ENCODE data around the gene MT1G.
"Not testable (repeated sequence)": the region's sequence is repeated elsewhere in the genome, so short reads cannot be mapped to it uniquely, and the experiment has no call there.

The MT1G gene

DNA sequence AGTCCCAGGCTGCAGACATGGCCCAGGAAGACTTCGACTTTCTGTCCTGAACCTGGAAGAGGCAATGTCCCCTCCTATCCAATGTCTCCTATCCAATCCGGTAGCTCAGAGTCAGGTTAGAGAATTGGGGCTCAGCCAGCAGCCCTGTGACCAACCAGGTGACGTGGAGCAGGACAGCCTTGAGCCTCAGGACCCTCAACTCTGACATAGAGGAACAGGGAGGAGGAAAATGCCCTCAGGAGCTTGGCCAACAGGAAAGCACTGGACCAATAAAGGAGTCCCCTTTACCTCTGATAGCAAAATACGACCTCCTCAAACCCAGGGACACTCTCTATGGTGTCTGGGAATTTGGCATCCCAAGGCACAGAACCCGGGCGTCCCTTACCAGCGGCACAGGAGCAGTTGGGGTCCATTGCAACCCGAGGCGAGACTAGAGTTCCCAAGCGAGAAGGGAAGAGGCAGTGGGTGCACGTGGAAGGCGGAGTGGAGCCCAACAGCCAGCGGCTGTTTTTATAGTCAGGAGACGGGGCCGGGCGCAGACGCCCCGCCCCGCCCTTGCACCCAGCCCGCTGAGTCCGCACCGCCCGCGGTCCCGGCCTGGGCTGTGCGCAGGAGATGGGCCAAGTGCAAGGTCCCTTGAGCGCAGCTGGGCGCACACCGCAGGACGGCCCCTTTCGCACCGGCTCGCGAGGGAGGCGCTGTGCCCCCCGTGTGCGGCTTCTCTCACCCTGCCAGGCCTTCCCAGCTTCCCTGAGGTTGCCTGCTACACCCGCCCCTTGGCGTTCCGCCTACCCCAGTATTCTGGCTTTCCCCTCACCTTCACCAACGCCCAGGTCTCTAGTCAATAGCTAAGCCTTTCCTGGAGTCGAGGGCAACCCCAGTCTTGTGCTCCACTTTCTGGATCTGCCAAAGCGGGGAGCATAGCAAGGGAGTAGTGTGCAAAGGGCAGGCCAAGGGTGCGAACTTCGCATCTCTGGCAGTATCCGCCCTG lies at the start of gene MT1G:
MT1G (minus strand) TSS at position 485 of the 991 bp plus-strand sequence; CDS start at position 413, 72 bp downstream.
- no peaks in the 10 kb centered on the region for H3K36me3 ChIP-seq (ENCODE audit: control insufficient read depth in 5 of 5, insufficient read depth in 5 of 5, low read length in 5 of 5)
- H3K9ac ChIP-seq (ENCODE audit: low read length in 5 of 5): no peak within 1 kb of the TSS
- peaks cover 1 to 34% (median 22%) of the 10 kb centered on the region in 5 donors for H3K27me3 ChIP-seq (ENCODE audit: control insufficient read depth in 5 of 5, insufficient read depth in 4 of 5, low read length in 5 of 5)
- H3K27ac ChIP-seq (ENCODE audit: low read depth, low read length): no peak within 1 kb of the TSS
- H3K9me3 ChIP-seq (ENCODE audit: control insufficient read depth in 5 of 5, low read length in 5 of 5): no peaks in the 10 kb centered on the region
- H3K4me3 ChIP-seq (ENCODE audit: low read depth in 1 of 5, low read length in 5 of 5): peak within 1 kb of the TSS in 4 of 5 donors; percentile 17 to 41 (median 26)
- peaks cover 0 to 21% (median 17%) of the 10 kb centered on the region in 5 donors for H3K4me1 ChIP-seq (ENCODE audit: control insufficient read depth in 5 of 5, insufficient read depth in 5 of 5, low read length in 5 of 5)

DNA sequence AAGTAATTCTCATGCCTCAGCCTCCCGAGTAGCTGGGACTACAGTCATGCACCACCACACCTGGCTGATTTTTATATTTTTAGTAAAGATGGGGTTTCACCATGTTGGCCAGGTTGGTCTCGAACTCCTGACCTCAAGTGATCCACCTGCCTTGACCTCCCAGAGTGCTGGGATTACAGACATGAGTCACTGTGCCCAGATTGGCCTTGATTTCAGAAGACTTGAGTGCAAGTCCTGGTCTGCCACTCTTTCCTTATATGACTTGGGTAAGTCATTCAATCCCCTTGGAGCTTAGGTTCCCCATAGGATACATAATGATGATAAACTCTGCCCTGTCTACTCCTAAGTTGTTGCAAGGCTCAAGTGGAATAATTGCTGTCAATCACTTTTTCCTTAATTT lies 49.7 kb upstream of the MT1G start:
- H3K9me3 ChIP-seq (ENCODE audit: control insufficient read depth in 5 of 5, low read length in 5 of 5); H3K4me3 ChIP-seq (ENCODE audit: low read depth in 1 of 5, low read length in 5 of 5); H3K9ac ChIP-seq (ENCODE audit: low read length in 5 of 5); H3K27me3 ChIP-seq (ENCODE audit: control insufficient read depth in 5 of 5, insufficient read depth in 4 of 5, low read length in 5 of 5); H3K4me1 ChIP-seq (ENCODE audit: control insufficient read depth in 5 of 5, insufficient read depth in 5 of 5, low read length in 5 of 5); H3K27ac ChIP-seq (ENCODE audit: low read depth, low read length); H3K36me3 ChIP-seq (ENCODE audit: control insufficient read depth in 5 of 5, insufficient read depth in 5 of 5, low read length in 5 of 5): not testable (repeated sequence)

DNA sequence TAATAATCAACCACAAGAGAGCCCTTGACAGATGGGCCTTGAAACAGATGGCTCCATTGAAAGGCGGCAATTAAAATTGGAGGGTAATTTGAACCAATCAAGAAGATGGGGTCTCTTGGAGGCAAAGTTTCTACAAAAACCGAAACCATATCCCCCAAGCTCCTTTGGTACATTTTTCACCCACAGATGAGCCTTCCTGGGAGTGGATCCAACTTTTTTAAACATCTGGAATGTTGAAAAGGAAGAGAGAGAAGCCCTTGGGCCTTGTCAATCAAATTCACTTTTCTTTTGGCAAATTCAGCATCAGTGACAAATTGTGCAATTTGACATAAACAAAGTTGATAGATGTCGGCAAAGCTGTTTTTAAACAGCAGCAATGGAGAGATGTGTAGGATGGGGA lies 48.9 kb upstream of the MT1G start:
- Histone ChIP-seq H3K9me3 (ENCODE audit: control insufficient read depth in 5 of 5, low read length in 5 of 5) (no peaks in the 10 kb centered on the region), H3K36me3 (ENCODE audit: control insufficient read depth in 5 of 5, insufficient read depth in 5 of 5, low read length in 5 of 5) (no peaks in the 10 kb centered on the region), H3K27ac (ENCODE audit: low read depth, low read length) (no peak overlapping the region), H3K4me3 (ENCODE audit: low read depth in 1 of 5, low read length in 5 of 5) (no peak overlapping the region), H3K27me3 (ENCODE audit: control insufficient read depth in 5 of 5, insufficient read depth in 4 of 5, low read length in 5 of 5) (no peaks in the 10 kb centered on the region), H3K9ac (ENCODE audit: low read length in 5 of 5) (no peak overlapping the region), H3K4me1 (ENCODE audit: control insufficient read depth in 5 of 5, insufficient read depth in 5 of 5, low read length in 5 of 5) (no peaks in the 10 kb centered on the region)

DNA sequence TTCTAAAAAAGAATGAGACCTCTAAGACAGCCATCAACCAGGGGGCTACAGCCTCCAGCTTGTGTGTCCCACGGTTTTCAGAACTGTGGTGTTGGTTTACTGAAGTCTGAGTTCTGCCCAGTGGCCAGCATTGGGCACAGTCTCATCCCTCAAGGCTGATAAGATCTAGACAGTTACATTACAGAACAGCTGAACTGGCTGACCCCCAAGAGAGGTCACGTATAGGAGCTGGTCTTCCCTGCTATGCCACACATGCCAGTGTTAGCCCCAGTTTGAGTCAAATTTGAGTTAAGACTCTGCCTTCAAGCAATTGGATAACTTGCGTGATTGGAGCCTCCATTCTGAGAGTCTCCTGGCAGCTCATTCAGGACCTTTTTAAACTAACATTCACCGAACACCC lies 47.3 kb upstream of the MT1G start:
- no peaks in the 10 kb centered on the region for H3K4me1 ChIP-seq (ENCODE audit: control insufficient read depth in 5 of 5, insufficient read depth in 5 of 5, low read length in 5 of 5)
- H3K9ac ChIP-seq (ENCODE audit: low read length in 5 of 5): no peak overlapping the region
- no peak overlapping the region for H3K27ac ChIP-seq (ENCODE audit: low read depth, low read length)
- H3K9me3 ChIP-seq (ENCODE audit: control insufficient read depth in 5 of 5, low read length in 5 of 5): no peaks in the 10 kb centered on the region
- H3K36me3 ChIP-seq (ENCODE audit: control insufficient read depth in 5 of 5, insufficient read depth in 5 of 5, low read length in 5 of 5): no peaks in the 10 kb centered on the region
- no peak overlapping the region for H3K4me3 ChIP-seq (ENCODE audit: low read depth in 1 of 5, low read length in 5 of 5)
- no peaks in the 10 kb centered on the region for H3K27me3 ChIP-seq (ENCODE audit: control insufficient read depth in 5 of 5, insufficient read depth in 4 of 5, low read length in 5 of 5)

DNA sequence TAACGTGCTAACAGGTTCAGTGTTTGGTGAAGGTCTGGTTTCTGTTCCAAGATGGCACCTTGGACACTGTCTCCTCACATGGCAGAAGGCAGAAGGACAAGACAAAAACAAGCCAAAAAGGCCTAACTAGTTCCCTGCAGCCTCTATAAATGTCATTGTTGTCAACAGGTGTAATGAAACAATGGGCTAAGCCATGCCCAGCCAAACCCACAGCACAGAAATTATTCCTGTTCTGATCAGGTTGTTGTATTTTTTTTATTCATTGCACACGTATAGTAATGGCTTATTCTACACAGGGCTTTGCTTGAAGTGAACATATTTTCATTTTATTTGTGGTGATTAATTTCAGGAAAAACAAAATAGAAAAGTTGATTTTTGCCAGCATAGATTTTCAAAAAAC lies 45.9 kb upstream of the MT1G start:
- Histone ChIP-seq H3K27me3 (ENCODE audit: control insufficient read depth in 5 of 5, insufficient read depth in 4 of 5, low read length in 5 of 5) (no peaks in the 10 kb centered on the region), H3K9me3 (ENCODE audit: control insufficient read depth in 5 of 5, low read length in 5 of 5) (no peaks in the 10 kb centered on the region), H3K27ac (ENCODE audit: low read depth, low read length) (no peak overlapping the region), H3K4me3 (ENCODE audit: low read depth in 1 of 5, low read length in 5 of 5) (no peak overlapping the region), H3K36me3 (ENCODE audit: control insufficient read depth in 5 of 5, insufficient read depth in 5 of 5, low read length in 5 of 5) (no peaks in the 10 kb centered on the region), H3K9ac (ENCODE audit: low read length in 5 of 5) (no peak overlapping the region), H3K4me1 (ENCODE audit: control insufficient read depth in 5 of 5, insufficient read depth in 5 of 5, low read length in 5 of 5) (no peaks in the 10 kb centered on the region)

DNA sequence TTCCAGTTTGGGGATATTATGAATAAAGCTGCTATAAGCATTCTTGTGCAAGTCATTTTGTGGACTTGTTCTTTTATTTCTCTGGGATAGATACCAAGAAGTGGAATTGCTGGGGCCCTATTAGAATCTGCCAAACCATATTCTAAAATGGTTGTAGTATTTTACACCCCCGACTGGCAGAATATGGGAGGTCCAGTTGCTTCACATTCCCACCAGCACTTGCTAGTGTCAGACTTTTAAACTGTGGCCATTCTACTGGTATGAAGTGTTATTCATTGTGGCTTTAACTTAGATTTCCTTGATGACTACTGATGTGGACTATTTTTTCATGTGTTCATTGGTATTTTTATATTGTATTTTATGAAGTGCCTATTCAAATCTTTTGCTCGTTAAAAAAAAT lies 44.0 kb upstream of the MT1G start:
- Histone ChIP-seq H3K36me3 (ENCODE audit: control insufficient read depth in 5 of 5, insufficient read depth in 5 of 5, low read length in 5 of 5) (no peaks in the 10 kb centered on the region), H3K9me3 (ENCODE audit: control insufficient read depth in 5 of 5, low read length in 5 of 5) (no peaks in the 10 kb centered on the region), H3K9ac (ENCODE audit: low read length in 5 of 5) (no peak overlapping the region)

DNA sequence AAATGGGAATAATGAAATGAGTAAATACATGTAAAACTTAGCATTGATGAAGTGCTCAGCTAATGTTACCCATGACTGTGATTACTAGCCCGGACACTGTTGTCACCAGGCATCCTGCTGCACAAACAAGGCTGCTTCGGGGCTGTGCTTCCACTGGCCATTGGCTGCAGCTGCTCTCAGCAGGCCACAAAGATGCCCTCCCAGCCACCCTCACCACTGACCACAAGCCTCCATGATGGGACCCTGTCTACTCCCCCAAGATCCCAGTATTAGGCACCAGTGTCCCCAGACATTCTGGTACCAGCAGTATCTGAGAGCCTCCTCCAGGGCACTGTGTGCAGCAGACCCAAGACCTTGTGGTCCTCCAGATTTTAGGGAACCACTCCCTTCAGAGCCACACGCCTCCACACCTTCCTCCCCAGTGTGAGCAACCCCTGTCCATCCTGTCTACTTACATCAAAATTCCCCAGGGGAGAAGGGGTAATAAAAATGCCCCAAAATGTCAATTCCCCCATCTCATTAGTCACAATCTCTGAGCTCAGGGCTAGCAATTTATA lies 42.4 kb upstream of the MT1G start:
- no peaks in the 10 kb centered on the region for H3K9me3 ChIP-seq (ENCODE audit: control insufficient read depth in 5 of 5, low read length in 5 of 5)

More for the DNA sequence above, 44.0 kb upstream of the MT1G start:
- H3K4me1 ChIP-seq (ENCODE audit: control insufficient read depth in 5 of 5, insufficient read depth in 5 of 5, low read length in 5 of 5): no peaks in the 10 kb centered on the region
- no peak overlapping the region for H3K27ac ChIP-seq (ENCODE audit: low read depth, low read length)
- H3K27me3 ChIP-seq (ENCODE audit: control insufficient read depth in 5 of 5, insufficient read depth in 4 of 5, low read length in 5 of 5): no peaks in the 10 kb centered on the region
- no peak overlapping the region for H3K4me3 ChIP-seq (ENCODE audit: low read depth in 1 of 5, low read length in 5 of 5)

DNA sequence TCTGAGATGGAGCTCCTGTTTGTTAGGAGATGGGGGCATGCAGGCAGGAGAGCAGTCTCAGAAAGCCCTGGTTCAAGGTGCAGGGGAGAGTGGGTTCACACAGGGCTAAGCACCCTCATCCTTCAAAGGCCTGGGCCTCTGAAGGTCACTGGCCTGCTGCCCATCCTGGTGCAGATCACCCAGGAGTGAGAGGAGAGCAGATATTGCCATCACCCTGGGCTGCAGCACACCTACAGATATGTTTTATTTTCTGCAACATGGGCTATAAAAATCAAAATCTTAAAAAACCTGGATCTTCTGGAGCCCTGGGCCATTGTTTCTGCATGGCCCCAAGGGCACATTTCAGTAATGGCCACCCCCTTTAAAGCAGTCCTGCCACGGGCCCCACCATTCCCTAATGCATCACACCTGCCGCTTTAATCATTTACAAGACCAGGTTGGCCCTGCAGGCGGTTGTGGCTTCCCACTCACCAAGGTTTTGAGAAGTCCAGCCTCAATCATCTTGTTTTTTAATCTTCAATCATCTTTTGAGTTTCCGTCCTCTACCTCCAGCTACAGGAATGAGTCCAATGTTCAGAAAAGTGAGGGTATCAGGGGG lies 41.7 kb upstream of the MT1G start:
- no peaks in the 10 kb centered on the region for H3K36me3 ChIP-seq (ENCODE audit: control insufficient read depth in 5 of 5, insufficient read depth in 5 of 5, low read length in 5 of 5)
- H3K4me1 ChIP-seq (ENCODE audit: control insufficient read depth in 5 of 5, insufficient read depth in 5 of 5, low read length in 5 of 5): no peaks in the 10 kb centered on the region
- H3K27me3 ChIP-seq (ENCODE audit: control insufficient read depth in 5 of 5, insufficient read depth in 4 of 5, low read length in 5 of 5): no peaks in the 10 kb centered on the region
- H3K27ac ChIP-seq (ENCODE audit: low read depth, low read length): no peak overlapping the region
- no peaks in the 10 kb centered on the region for H3K9me3 ChIP-seq (ENCODE audit: control insufficient read depth in 5 of 5, low read length in 5 of 5)
- no peak overlapping the region for H3K9ac ChIP-seq (ENCODE audit: low read length in 5 of 5)
- no peak overlapping the region for H3K4me3 ChIP-seq (ENCODE audit: low read depth in 1 of 5, low read length in 5 of 5)

More for the DNA sequence above, 42.4 kb upstream of the MT1G start:
- Histone ChIP-seq H3K4me1 (ENCODE audit: control insufficient read depth in 5 of 5, insufficient read depth in 5 of 5, low read length in 5 of 5) (no peaks in the 10 kb centered on the region), H3K4me3 (ENCODE audit: low read depth in 1 of 5, low read length in 5 of 5) (no peak overlapping the region), H3K27me3 (ENCODE audit: control insufficient read depth in 5 of 5, insufficient read depth in 4 of 5, low read length in 5 of 5) (no peaks in the 10 kb centered on the region), H3K27ac (ENCODE audit: low read depth, low read length) (no peak overlapping the region), H3K9ac (ENCODE audit: low read length in 5 of 5) (no peak overlapping the region), H3K36me3 (ENCODE audit: control insufficient read depth in 5 of 5, insufficient read depth in 5 of 5, low read length in 5 of 5) (no peaks in the 10 kb centered on the region)

DNA sequence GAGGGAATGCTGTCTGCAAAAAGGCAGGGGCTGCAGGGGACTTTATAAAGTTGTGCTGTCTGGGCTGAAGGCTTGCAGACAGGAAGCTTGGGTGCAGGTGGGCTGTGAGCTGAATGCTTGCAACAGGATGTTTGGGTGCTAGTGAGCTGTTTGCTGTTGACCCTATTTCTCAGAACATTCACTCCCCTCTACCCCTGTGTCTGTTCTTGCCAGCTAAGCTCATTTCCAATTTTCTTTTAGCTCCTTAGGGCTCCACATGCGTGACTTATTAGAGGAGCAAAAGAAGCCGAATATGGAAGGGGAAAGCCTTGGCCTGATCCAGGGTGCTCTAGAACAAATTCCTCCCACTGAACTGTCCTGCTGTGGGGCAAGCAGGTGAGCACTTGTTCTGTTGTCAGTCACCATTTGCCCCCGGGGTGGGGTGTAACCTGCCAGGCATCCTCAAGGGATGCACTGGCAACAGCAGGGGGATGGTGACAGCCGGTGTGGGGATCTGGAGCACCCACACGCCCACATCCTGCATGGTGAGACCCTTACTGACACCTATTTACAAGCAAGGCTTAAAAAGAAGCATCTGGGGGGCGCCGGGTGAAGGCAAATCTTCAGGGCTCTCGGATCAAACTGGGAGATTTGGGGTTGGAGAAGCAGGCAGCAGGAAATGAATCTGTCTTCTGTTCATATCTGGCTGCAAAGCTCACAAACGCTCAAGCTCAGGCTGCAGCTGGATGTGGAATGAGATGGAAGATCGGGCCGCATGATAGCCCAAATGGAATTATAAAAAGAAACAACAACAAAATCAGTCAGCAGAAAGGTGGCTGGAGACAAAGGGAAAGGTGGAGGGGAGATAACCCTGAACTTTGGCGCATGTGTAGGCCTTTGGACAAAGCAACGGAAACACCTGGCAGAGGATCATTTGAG lies 40.9 kb upstream of the MT1G start:
- Histone ChIP-seq H3K9ac (ENCODE audit: low read length in 5 of 5) (no peak overlapping the region), H3K4me3 (ENCODE audit: low read depth in 1 of 5, low read length in 5 of 5) (no peak overlapping the region), H3K4me1 (ENCODE audit: control insufficient read depth in 5 of 5, insufficient read depth in 5 of 5, low read length in 5 of 5) (no peaks in the 10 kb centered on the region), H3K36me3 (ENCODE audit: control insufficient read depth in 5 of 5, insufficient read depth in 5 of 5, low read length in 5 of 5) (no peaks in the 10 kb centered on the region), H3K27ac (ENCODE audit: low read depth, low read length) (no peak overlapping the region), H3K9me3 (ENCODE audit: control insufficient read depth in 5 of 5, low read length in 5 of 5) (no peaks in the 10 kb centered on the region), H3K27me3 (ENCODE audit: control insufficient read depth in 5 of 5, insufficient read depth in 4 of 5, low read length in 5 of 5) (no peaks in the 10 kb centered on the region)

Data from subcutaneous abdominal adipose tissue (tissue), 5 donors.